ENCODE data around the gene ASPSCR1. TPM values are rescaled to one million over a fixed set of nuclear protein-coding genes. Genes with fewer than 3 reads are reported as not detected.

The ASPSCR1 gene
- total and polyA plus RNA-seq, 9 of the 15 experiments (the other 6 are each of a cell fraction or from before 2014, with no cell fraction given) = 0.90 to 36.9 (median 11.6) TPM

GRCh38 chr17:81927653-81928543 lies 49.5 kb upstream of the ASPSCR1 start, which contains the start of gene MAFG (continued):
- TF ChIP-seq, protein P1, sequence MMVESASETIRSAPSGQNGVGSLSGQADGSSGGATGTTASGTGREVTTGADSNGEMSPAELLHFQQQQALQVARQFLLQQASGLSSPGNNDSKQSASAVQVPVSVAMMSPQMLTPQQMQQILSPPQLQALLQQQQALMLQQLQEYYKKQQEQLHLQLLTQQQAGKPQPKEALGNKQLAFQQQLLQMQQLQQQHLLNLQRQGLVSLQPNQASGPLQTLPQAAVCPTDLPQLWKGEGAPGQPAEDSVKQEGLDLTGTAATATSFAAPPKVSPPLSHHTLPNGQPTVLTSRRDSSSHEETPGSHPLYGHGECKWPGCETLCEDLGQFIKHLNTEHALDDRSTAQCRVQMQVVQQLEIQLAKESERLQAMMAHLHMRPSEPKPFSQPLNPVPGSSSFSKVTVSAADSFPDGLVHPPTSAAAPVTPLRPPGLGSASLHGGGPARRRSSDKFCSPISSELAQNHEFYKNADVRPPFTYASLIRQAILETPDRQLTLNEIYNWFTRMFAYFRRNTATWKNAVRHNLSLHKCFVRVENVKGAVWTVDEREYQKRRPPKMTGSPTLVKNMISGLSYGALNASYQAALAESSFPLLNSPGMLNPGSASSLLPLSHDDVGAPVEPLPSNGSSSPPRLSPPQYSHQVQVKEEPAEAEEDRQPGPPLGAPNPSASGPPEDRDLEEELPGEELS (CRISPR knock-in tag; IDR thresholded peaks at IDR 0.05; ENCODE audit: borderline replicate concordance) = peak; percentile 94
- peak; percentile 59 for TF ChIP-seq RBFOX2 (IDR thresholded peaks at IDR 0.05; ENCODE audit: low read depth, low read length)
- TF ChIP-seq, protein P2, sequence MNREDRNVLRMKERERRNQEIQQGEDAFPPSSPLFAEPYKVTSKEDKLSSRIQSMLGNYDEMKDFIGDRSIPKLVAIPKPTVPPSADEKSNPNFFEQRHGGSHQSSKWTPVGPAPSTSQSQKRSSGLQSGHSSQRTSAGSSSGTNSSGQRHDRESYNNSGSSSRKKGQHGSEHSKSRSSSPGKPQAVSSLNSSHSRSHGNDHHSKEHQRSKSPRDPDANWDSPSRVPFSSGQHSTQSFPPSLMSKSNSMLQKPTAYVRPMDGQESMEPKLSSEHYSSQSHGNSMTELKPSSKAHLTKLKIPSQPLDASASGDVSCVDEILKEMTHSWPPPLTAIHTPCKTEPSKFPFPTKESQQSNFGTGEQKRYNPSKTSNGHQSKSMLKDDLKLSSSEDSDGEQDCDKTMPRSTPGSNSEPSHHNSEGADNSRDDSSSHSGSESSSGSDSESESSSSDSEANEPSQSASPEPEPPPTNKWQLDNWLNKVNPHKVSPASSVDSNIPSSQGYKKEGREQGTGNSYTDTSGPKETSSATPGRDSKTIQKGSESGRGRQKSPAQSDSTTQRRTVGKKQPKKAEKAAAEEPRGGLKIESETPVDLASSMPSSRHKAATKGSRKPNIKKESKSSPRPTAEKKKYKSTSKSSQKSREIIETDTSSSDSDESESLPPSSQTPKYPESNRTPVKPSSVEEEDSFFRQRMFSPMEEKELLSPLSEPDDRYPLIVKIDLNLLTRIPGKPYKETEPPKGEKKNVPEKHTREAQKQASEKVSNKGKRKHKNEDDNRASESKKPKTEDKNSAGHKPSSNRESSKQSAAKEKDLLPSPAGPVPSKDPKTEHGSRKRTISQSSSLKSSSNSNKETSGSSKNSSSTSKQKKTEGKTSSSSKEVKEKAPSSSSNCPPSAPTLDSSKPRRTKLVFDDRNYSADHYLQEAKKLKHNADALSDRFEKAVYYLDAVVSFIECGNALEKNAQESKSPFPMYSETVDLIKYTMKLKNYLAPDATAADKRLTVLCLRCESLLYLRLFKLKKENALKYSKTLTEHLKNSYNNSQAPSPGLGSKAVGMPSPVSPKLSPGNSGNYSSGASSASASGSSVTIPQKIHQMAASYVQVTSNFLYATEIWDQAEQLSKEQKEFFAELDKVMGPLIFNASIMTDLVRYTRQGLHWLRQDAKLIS (CRISPR knock-in tag; IDR thresholded peaks at IDR 0.05) = peak; percentile 45
- no peak for TF ChIP-seq RBM39 (optimal IDR thresholded peaks at IDR 0.05; ENCODE audit: low read depth, low read length)
- no peak for TF ChIP-seq THRAP3 (IDR thresholded peaks at IDR 0.05; ENCODE audit: borderline replicate concordance)
- TF ChIP-seq, protein P3, sequence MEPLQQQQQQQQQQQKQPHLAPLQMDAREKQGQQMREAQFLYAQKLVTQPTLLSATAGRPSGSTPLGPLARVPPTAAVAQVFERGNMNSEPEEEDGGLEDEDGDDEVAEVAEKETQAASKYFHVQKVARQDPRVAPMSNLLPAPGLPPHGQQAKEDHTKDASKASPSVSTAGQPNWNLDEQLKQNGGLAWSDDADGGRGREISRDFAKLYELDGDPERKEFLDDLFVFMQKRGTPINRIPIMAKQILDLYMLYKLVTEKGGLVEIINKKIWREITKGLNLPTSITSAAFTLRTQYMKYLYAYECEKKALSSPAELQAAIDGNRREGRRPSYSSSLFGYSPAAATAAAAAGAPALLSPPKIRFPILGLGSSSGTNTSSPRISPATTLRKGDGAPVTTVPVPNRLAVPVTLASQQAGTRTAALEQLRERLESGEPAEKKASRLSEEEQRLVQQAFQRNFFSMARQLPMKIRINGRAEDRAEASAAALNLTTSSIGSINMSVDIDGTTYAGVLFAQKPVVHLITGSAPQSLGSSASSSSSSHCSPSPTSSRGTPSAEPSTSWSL (CRISPR knock-in tag; IDR thresholded peaks at IDR 0.05; ENCODE audit: borderline replicate concordance) = no peak
- TF ChIP-seq NEUROD1 (IDR thresholded peaks at IDR 0.05; ENCODE audit: borderline replicate concordance, low read depth, low read length, partially characterized antibody) = peak; percentile 40
- TF ChIP-seq GTF2B (IDR thresholded peaks at IDR 0.05; ENCODE audit: extremely low read depth, insufficient read length) = no peak
- TF ChIP-seq KDM5B (IDR thresholded peaks at IDR 0.05; ENCODE audit: insufficient replicate concordance, low read depth, low read length) = no peak
- TF ChIP-seq NFRKB (IDR thresholded peaks at IDR 0.05; ENCODE audit: low read depth) = no peak
- TF ChIP-seq CREB5 (CRISPR knock-in tag; IDR thresholded peaks at IDR 0.05) = no peak
- TF ChIP-seq POLR2B (IDR thresholded peaks at IDR 0.05; ENCODE audit: low read depth, partially characterized antibody) = no peak
- TF ChIP-seq ZNF3 (CRISPR knock-in tag; IDR thresholded peaks at IDR 0.05) = no peak
- no peak for TF ChIP-seq ESRRB (CRISPR knock-in tag; IDR thresholded peaks at IDR 0.05; ENCODE audit: borderline replicate concordance)
- no peak for TF ChIP-seq ZNF146 (CRISPR knock-in tag; IDR thresholded peaks at IDR 0.05; ENCODE audit: unreplicated experiment)
- no peak; the same call in 1 of the 2 replicates for TF ChIP-seq ZNF583 (CRISPR knock-in tag; IDR thresholded peaks at IDR 0.05)

All from K562 (cell line).